Testis (tissue), 2 donors: ENCODE results near the gene GALNT18.

Source experiments
- CTCF ChIP-seq, 3 experiments: fragments of 450-650 bp in 2 of 3; fragments of 200-600 bp in 1 of 3; sonication (generic) in 1 of 3; IDR thresholded peaks; one replicate each; pipeline ENCODE4 v1.5.1; 2016 to 2019; ENCODE audit warnings: antibody characterized with exemption in 3 of 3, mild to moderate bottlenecking in 2 of 3, moderate library complexity in 1 of 3
- POLR2A ChIP-seq: fragments of 450-650 bp; IDR thresholded peaks from one replicate; pipeline ENCODE4 v1.6.1; 2017; ENCODE audit warnings: antibody characterized with exemption, mild to moderate bottlenecking, moderate library complexity

GRCh38 chr11:11373934-11374333, 247.9 kb downstream of the GALNT18 start:
- TF ChIP-seq CTCF (IDR thresholded peaks at IDR 0.05), result no peak
- TF ChIP-seq POLR2A, result no peak
